Keratinocyte (primary cell): ENCODE data around the gene ARX.

Experiments
- CTCF ChIP-seq, 3 experiments: IDR thresholded peaks in 1 of 3; conservative IDR thresholded peaks in 1 of 3; optimal IDR thresholded peaks in 1 of 3; 2 replicates in 2 of 3; 3 replicates in 1 of 3; pipeline versions ENCODE3 to v1.5.1; 2011; ENCODE audit warnings: low read length in 3 of 3, mild to moderate bottlenecking in 3 of 3, moderate library complexity in 2 of 3, control low read depth in 1 of 3, inconsistent platforms in 1 of 3; ENCODE audit not compliant: insufficient read depth in 2 of 3; ENCODE audit errors: extremely low read depth in 1 of 3
- EZH2 ChIP-seq: IDR thresholded peaks from one replicate; pipeline ENCODE4 v1.6.1; 2012; ENCODE audit warnings: inconsistent platforms, mild to moderate bottlenecking, low read length, moderate library complexity

DNA sequence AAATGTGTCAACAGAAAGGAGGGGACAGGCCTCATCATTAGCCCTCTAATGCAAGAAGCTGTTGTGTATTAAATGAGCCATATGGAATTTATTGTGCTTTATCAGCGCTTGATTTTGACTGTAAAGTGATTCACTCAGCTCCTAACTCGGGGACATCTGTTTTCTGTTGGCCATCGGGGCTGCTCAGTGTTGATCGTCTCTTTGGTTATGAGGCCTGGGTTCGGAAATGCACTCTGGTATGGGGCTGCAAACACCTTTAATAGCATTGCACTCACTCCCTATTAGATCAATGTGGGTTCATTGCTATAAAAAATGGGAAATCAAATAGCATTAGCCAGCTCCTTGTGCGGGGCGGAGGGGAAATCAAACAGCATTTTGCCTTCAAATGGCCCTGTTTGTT is 6.4 kb downstream of the ARX start:
- TF ChIP-seq CTCF (optimal IDR thresholded peaks at IDR 0.05 in 1 of 3, IDR thresholded peaks at IDR 0.05 in 1 of 3, conservative IDR thresholded peaks at IDR 0.05 in 1 of 3; ENCODE audit: extremely low read depth in 1 of 3, insufficient read depth in 2 of 3, low read length in 3 of 3) (no peak), EZH2 (no peak)
